Transverse colon (tissue), 4 donors: ENCODE data around the gene SLC25A14. TPM values are rescaled to one million over a fixed set of nuclear protein-coding genes. Genes with fewer than 3 reads are reported as not detected.
"Not testable (repeated sequence)": the region's sequence is repeated elsewhere in the genome, so short reads cannot be mapped to it uniquely, and the experiment has no call there.

ENCODE experiments used
- DNase-seq: peaks from one replicate; pipeline ENCODE4 v3.0.0-alpha.2; 2019
- H3K27ac ChIP-seq, 4 donors: fragments of 200-600 bp; sonication (generic); 2 replicates each; pipeline ENCODE4 v1.5.1; 2016 to 2018; ENCODE audit warnings: inconsistent platforms in 4 of 4
- H3K27me3 ChIP-seq: fragments of 200-600 bp; sonication (generic); 2 replicates; pipeline ENCODE4 v1.5.1; 2017; ENCODE audit warnings: inconsistent platforms
- H3K36me3 ChIP-seq, 4 donors: fragments of 200-600 bp; sonication (generic); 2 replicates each; pipeline ENCODE4 v1.5.1; 2017 to 2019; ENCODE audit warnings: inconsistent platforms in 4 of 4
- H3K4me1 ChIP-seq, 4 donors: fragments of 200-600 bp; sonication (generic); 2 replicates each; pipeline ENCODE4 v1.5.1; 2017 to 2020; ENCODE audit warnings: inconsistent platforms in 4 of 4
- H3K4me3 ChIP-seq, 4 donors: fragments of 200-600 bp; sonication (generic); 1 replicate in 1 of 4; 2 replicates in 3 of 4; pipeline versions ENCODE4 v1.5.1 to v1.6.1; 2017 to 2019; ENCODE audit warnings: inconsistent platforms in 4 of 4
- H3K9me3 ChIP-seq, 2 donors: fragments of 200-600 bp; sonication (generic); 2 replicates each; pipeline ENCODE4 v1.5.1; 2017 to 2019; ENCODE audit warnings: inconsistent platforms in 2 of 2
- CTCF ChIP-seq, 5 experiments: fragments of 200-600 bp in 3 of 5; fragments of 450-650 bp in 2 of 5; sonication (generic) in 3 of 5; IDR thresholded peaks; 1 replicate in 2 of 5; 2 replicates in 3 of 5; pipeline ENCODE4 v1.5.1; 2016 to 2017; ENCODE audit warnings: antibody characterized with exemption in 5 of 5, inconsistent platforms in 3 of 5, mild to moderate bottlenecking in 2 of 5, moderate library complexity in 1 of 5
- EP300 ChIP-seq: sonication (generic); formaldehyde crosslinking; IDR thresholded peaks from one replicate; pipeline ENCODE4 v1.6.1; 2017; ENCODE audit warnings: antibody characterized with exemption, low read depth
- POLR2A ChIP-seq: fragments of 450-650 bp; IDR thresholded peaks from one replicate; pipeline ENCODE4 v1.6.1; 2016; ENCODE audit warnings: antibody characterized with exemption, mild to moderate bottlenecking, moderate library complexity
- POLR2AphosphoS5 ChIP-seq, 3 donors: sonication (generic); formaldehyde crosslinking; IDR thresholded peaks; one replicate each; pipeline ENCODE4 v1.6.1; 2016; ENCODE audit warnings: antibody characterized with exemption in 3 of 3
- WGBS, 2 donors: methylation state at CpG; one replicate each; pipeline ENCODE4 v1.1.5; 2018; ENCODE audit warnings: low coverage in 1 of 2; 5-methylcytosine and 5-hydroxymethylcytosine counted together
- in situ Hi-C, 4 donors: fragments of 200-750 bp; cut with MboI; loops; one replicate each; pipeline versions ENCODE4 v1.15.0 to v1.15.1; 2017; ENCODE audit warnings: low sequenced_read_pairs in 3 of 4, low pct_ligation_motif_present in 1 of 4, low pct_unique_long_range_greater_than_20kb in 1 of 4
- intact Hi-C: fragments of 100-400 bp; cut with DNase I; formaldehyde crosslinking; loops from one replicate; pipeline ENCODE4 v1.15.1; 2023; ENCODE audit warnings: low total_unique reads
- total RNA-seq, 4 donors: library from RNA; depleted of rRNA; stranded (reverse); fragments of >200 nt; gene quantifications; one replicate each; pipeline ENCODE4 v1.1.0, GENCODE V29; 2016

The SLC25A14 gene
- total RNA-seq, 4 donors from 2014 or later: 2.8 to 10.5 (median 7.2) TPM

GRCh38 chrX:130351567-130351966 lies 11.8 kb downstream of the SLC25A14 start:
- 82 to 94% methylated on average over 3 of the region's 3 CpGs for WGBS, 2 donors
- Histone ChIP-seq H3K4me3 (no peak overlapping the region), H3K9me3 (no peaks in the 10 kb centered on the region), H3K4me1 (no peaks in the 10 kb centered on the region), H3K27ac (no peak overlapping the region), H3K27me3 (no peaks in the 10 kb centered on the region), H3K36me3 (no peaks in the 10 kb centered on the region)
- DNase-seq: no peak
- in situ Hi-C loops: no loop called here
- TF ChIP-seq POLR2A: no peak
- no peak for TF ChIP-seq CTCF (IDR thresholded peaks at IDR 0.05)
- TF ChIP-seq EP300: no peak
- TF ChIP-seq POLR2AphosphoS5 (IDR thresholded peaks at IDR 0.05): no peak
- intact Hi-C loops: no loop called here

GRCh38 chrX:130352050-130352449 lies 12.3 kb downstream of the SLC25A14 start:
- H3K27ac ChIP-seq, intact Hi-C loops, in situ Hi-C loops, DNase-seq, H3K36me3 ChIP-seq, H3K27me3 ChIP-seq, H3K4me1 ChIP-seq, H3K9me3 ChIP-seq, H3K4me3 ChIP-seq: not testable (repeated sequence)
- 76% methylated on average over 1 of the region's 1 CpG; no CpG with 5 or more reads in 1 of the 2 donors for WGBS, 2 donors

- DNase-seq: no peak
- H3K4me1 ChIP-seq: no peaks in the 10 kb centered on the region
- in situ Hi-C loops (loop anchor here in 2 of 4 donors (25.0 kb wide), 1 partner anchor 536 kb away; the partner anchor contains the start of gene ENOX2 (in 2 of the 2)), intact Hi-C loops (no loop called here)
- no peaks in the 10 kb centered on the region for H3K36me3 ChIP-seq
- no peaks in the 10 kb centered on the region for H3K9me3 ChIP-seq
- no peaks in the 10 kb centered on the region for H3K27me3 ChIP-seq
- TF ChIP-seq EP300 (no peak), CTCF (IDR thresholded peaks at IDR 0.05) (no peak), POLR2AphosphoS5 (IDR thresholded peaks at IDR 0.05) (no peak)
- H3K27ac ChIP-seq: no peak overlapping the region
- H3K4me3 ChIP-seq: no peak overlapping the region
These were observed 36.4 kb downstream of the SLC25A14 start for GRCh38 chrX:130376077-130376476.

GRCh38 chrX:130378024-130378669 lies 38.4 kb downstream of the SLC25A14 start:
- Histone ChIP-seq H3K4me3 (no peak overlapping the region), H3K27me3 (no peaks in the 10 kb centered on the region), H3K9me3 (no peaks in the 10 kb centered on the region), H3K27ac (no peak overlapping the region), H3K4me1 (no peaks in the 10 kb centered on the region), H3K36me3 (no peaks in the 10 kb centered on the region)
- in situ Hi-C loops: loop anchor here in 2 of 4 donors (25.0 kb wide), 1 partner anchor 534 kb away; the partner anchor contains the start of gene ENOX2 (in 2 of the 2)
- 0 to 20% methylated on average over 1 to 5 of the region's 5 CpGs for WGBS, 2 donors
- DNase-seq: no peak
- TF ChIP-seq POLR2AphosphoS5 (IDR thresholded peaks at IDR 0.05): no peak
- TF ChIP-seq CTCF (IDR thresholded peaks at IDR 0.05): no peak
- TF ChIP-seq POLR2A: no peak
- TF ChIP-seq EP300: no peak
- intact Hi-C loops: no loop called here

- no peaks in the 10 kb centered on the region for H3K4me1 ChIP-seq
- TF ChIP-seq CTCF (IDR thresholded peaks at IDR 0.05): no peak
- no peak for TF ChIP-seq EP300
- TF ChIP-seq POLR2AphosphoS5 (IDR thresholded peaks at IDR 0.05): no peak
- no peak for TF ChIP-seq POLR2A
- H3K4me3 ChIP-seq: no peak within 1 kb of the TSS
- no peaks in the 10 kb centered on the region for H3K27me3 ChIP-seq
- no peaks in the 10 kb centered on the region for H3K9me3 ChIP-seq
- H3K27ac ChIP-seq: no peak within 1 kb of the TSS
- no peaks in the 10 kb centered on the region for H3K36me3 ChIP-seq
- DNase-seq: no peak
- WGBS, 2 donors: 82% methylated on average over 4 of the region's 4 CpGs; no CpG with 5 or more reads in 1 of the 2 donors
- intact Hi-C loops (no loop called here), in situ Hi-C loops (loop anchor here in 2 of 4 donors (25.0 kb wide), 1 partner anchor 527 kb away; the partner anchor contains the start of gene ENOX2 (in 2 of the 2))
These were observed 45.8 kb downstream of the SLC25A14 start, which contains the start of gene GPR119 for GRCh38 chrX:130385520-130385919. GPR119 (minus strand) TSS chrX:130385674; CDS start chrX:130385447, 227 bp downstream.
